Nephron progenitor cell (in vitro differentiated cells): ENCODE data around the gene ADRB1.

Experiments
- DNase-seq: peaks from one replicate; pipeline ENCODE4 v3.0.0; 2021
- H3K27ac Mint-ChIP-seq: 2 replicates; pipeline ENCODE4 v1.8.0; 2021; ENCODE audit warnings: mild to moderate bottlenecking, moderate library complexity, mixed read lengths
- H3K27me3 Mint-ChIP-seq: 2 replicates; pipeline ENCODE4 v1.8.0; 2021; ENCODE audit warnings: mild to moderate bottlenecking, low read depth, mixed read lengths; ENCODE audit not compliant: poor library complexity
- H3K36me3 Mint-ChIP-seq: 2 replicates; pipeline ENCODE4 v1.8.0; 2021; ENCODE audit warnings: low read depth, mixed read lengths
- H3K4me1 Mint-ChIP-seq: 2 replicates; pipeline ENCODE4 v1.8.0; 2021; ENCODE audit warnings: mixed read lengths
- H3K4me3 Mint-ChIP-seq: 2 replicates; pipeline ENCODE4 v1.8.0; 2021; ENCODE audit warnings: mild to moderate bottlenecking, moderate library complexity, mixed read lengths
- H3K9me3 Mint-ChIP-seq: 2 replicates; pipeline ENCODE4 v1.8.0; 2021; ENCODE audit warnings: mild to moderate bottlenecking, moderate library complexity, mixed read lengths
- TF ChIP-seq, protein P1 (sequence below): fragments of 200-600 bp; sonication (generic); IDR thresholded peaks from 2 replicates; pipeline ENCODE4 v1.5.0; 2021; ENCODE audit warnings: antibody characterized with exemption

The ADRB1 gene

DNA sequence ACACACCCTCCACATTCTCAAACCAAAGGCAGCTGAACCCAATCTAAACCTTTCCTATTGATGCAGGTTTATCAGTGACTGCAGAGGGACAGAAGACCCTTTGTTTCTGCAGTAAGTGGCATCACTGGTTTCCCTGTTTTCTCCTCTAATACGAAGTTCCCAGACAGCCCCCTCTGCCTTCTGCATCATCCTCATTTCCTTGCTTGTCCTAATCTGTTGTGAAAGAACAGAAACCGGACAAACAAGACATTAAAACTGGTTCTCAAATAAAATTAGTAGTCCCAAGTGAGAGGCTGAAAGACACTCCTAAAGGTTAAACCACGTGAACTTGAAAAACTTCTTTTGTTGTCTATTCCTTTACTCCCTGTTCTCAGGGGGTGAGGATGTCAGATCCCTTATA is 10.1 kb upstream of the ADRB1 start:
- Mint-ChIP-seq H3K4me1 (peaks cover 8% of the 10 kb centered on the region), H3K27me3 (peaks cover 17% of the 10 kb centered on the region), H3K4me3 (no peak overlapping the region), H3K36me3 (no peaks in the 10 kb centered on the region), H3K27ac (no peak overlapping the region), H3K9me3 (no peaks in the 10 kb centered on the region)
- no peak for DNase-seq
- TF ChIP-seq, protein P1, sequence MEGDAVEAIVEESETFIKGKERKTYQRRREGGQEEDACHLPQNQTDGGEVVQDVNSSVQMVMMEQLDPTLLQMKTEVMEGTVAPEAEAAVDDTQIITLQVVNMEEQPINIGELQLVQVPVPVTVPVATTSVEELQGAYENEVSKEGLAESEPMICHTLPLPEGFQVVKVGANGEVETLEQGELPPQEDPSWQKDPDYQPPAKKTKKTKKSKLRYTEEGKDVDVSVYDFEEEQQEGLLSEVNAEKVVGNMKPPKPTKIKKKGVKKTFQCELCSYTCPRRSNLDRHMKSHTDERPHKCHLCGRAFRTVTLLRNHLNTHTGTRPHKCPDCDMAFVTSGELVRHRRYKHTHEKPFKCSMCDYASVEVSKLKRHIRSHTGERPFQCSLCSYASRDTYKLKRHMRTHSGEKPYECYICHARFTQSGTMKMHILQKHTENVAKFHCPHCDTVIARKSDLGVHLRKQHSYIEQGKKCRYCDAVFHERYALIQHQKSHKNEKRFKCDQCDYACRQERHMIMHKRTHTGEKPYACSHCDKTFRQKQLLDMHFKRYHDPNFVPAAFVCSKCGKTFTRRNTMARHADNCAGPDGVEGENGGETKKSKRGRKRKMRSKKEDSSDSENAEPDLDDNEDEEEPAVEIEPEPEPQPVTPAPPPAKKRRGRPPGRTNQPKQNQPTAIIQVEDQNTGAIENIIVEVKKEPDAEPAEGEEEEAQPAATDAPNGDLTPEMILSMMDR, result no peak

DNA sequence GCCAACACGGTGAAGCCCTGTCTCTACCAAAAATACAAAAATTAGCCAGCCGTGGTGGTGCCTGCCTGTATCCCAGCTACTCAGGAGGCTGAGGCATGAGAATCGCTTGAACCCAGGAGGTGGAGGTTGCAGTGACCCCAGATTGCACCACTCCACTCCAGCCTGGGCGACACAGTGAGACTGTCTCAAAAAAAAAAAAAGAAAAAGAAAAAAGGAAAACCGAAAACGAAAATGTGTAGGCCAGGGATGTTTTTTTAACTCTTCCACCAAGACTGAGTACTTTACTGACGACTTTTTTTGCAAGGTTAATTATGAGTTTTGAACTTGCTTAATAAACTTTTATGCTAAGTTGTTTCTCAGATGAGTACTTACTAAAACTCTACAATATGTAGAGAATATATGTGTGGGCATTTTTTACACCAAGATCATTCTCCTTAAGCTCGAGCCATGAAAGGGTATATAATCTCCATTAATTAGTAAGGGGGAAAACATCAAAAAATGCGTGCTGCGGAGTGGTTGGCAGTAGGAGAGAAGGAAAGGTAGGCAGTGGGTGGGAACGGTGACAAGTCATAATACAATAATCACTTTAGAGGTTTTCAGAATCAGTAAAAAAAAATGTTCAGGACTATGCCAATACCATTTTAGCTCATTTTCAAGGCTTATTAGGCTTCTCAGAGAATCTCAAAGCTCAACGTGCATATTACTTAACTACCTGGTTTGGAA is 8.6 kb upstream of the ADRB1 start:
- Mint-ChIP-seq H3K27ac (no peak overlapping the region), H3K36me3 (no peaks in the 10 kb centered on the region), H3K4me3 (no peak overlapping the region), H3K27me3 (peaks cover 18% of the 10 kb centered on the region), H3K9me3 (no peaks in the 10 kb centered on the region), H3K4me1 (peaks cover 11% of the 10 kb centered on the region)
- TF ChIP-seq, protein P1, result no peak
- DNase-seq, result no peak

DNA sequence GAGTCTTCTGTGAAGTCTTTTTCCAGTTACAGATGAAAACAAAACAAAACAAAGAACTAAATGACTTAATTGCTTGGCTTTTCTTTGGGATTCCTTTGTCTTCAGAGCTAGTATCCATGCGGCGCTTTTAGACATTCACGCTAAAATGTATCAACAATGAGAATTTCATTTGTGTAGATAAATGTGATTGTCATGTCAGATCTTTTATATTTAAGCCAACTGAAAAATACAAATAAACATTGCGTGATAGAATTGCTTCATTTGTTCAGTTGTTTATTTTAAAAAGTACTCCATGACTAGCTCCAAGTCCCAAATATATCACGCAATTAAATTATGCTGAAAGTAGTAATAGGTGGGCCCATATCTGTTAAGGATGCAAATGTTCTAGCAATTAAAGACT is 7.9 kb upstream of the ADRB1 start:
- H3K27me3 Mint-ChIP-seq, result peaks cover 25% of the 10 kb centered on the region

DNA sequence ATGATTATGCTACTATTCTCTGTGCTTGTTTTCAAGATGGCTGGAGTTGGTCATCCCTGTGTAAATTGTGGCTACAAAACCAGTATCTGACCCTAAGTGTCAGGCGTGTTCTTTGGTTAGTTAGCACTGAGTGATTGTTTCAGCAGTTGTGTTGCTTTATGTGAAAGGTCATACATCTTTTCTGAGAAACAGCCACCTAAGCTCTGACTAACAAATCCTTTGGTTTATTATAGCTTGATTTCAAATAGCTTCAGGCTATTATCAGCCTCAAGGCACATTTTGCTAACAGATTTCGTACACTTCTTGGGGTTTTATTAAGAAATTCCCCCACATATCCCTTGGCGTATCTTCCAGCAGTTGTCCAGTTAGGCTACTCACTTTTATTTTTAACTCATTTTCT is 4.8 kb upstream of the ADRB1 start:
- H3K27me3 Mint-ChIP-seq, result peaks cover 50% of the 10 kb centered on the region
- H3K36me3 Mint-ChIP-seq, result no peaks in the 10 kb centered on the region
- no peak overlapping the region for H3K4me3 Mint-ChIP-seq
- H3K4me1 Mint-ChIP-seq, result peaks cover 13% of the 10 kb centered on the region
- no peak overlapping the region for H3K27ac Mint-ChIP-seq
- TF ChIP-seq, protein P1, result no peak
- peaks cover 3% of the 10 kb centered on the region for H3K9me3 Mint-ChIP-seq
- no peak for DNase-seq

More for the DNA sequence above, 7.9 kb upstream of the ADRB1 start:
- peaks cover 11% of the 10 kb centered on the region for H3K4me1 Mint-ChIP-seq
- no peak for DNase-seq
- H3K9me3 Mint-ChIP-seq, result no peaks in the 10 kb centered on the region
- no peak overlapping the region for H3K27ac Mint-ChIP-seq
- no peak overlapping the region for H3K4me3 Mint-ChIP-seq
- TF ChIP-seq, protein P1, result no peak
- H3K36me3 Mint-ChIP-seq, result no peaks in the 10 kb centered on the region

DNA sequence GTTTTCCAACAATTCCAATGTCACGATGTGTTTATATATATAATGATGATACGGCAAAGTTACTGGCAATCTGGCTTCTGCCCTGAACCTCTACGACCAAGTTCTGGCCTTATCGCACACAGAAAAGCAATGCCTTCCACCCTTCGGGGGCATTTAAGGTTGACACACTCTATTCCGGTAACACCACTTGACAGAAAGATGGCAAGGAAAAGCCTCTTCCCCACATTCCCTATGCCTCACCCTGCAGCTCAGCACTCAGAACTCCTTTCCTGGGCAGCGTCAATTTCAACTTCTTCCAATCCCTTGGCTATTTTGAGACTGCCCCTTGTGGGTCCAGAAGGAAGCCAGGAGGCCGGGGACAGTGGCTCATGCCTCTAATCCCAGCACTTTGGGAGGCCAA is 2.5 kb upstream of the ADRB1 start:
- H3K36me3 Mint-ChIP-seq, result no peaks in the 10 kb centered on the region
- no peak for DNase-seq
- H3K27me3 Mint-ChIP-seq, result peaks cover 66% of the 10 kb centered on the region
- peaks cover 3% of the 10 kb centered on the region for H3K9me3 Mint-ChIP-seq
- H3K4me1 Mint-ChIP-seq, result peaks cover 26% of the 10 kb centered on the region
- TF ChIP-seq, protein P1, result no peak
- H3K27ac Mint-ChIP-seq, result no peak overlapping the region
- H3K4me3 Mint-ChIP-seq, result no peak overlapping the region

DNA sequence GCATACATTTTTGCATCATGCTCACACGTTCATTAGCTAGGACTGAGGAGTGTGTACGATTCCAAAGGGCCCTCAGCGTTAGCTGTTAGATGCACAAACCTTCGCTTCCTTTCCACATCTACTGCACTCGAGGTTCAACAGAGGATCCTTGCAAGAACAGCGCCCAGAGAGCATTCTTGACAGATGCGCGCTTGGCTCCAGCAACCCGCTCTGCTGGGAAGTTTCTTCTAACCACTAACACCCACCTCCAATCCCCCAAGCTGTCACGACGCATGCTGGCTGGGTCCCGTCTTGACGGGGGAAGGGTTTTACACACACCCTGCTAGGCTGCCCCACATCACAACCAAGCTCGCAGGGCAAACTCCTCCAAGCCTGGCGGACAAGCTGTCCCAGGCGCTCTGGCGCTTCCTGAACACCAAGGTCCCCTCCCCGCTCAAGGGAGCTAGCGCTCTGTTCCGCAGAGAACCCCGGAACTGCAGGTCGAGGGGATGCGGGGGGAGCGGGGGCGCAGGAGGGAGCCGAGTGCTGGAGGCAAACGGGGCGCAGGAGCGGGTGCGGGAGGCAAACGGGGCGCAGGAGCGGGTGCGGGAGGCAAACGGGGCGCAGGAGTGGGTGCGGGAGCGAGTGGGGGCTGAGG is 653 bp upstream of the ADRB1 start:
- TF ChIP-seq, protein P1, result no peak
- peak overlapping the region; percentile 79 for H3K4me3 Mint-ChIP-seq
- peak; percentile 51 for DNase-seq
- H3K27me3 Mint-ChIP-seq, result peaks cover 84% of the 10 kb centered on the region
- H3K27ac Mint-ChIP-seq, result no peak overlapping the region
- H3K4me1 Mint-ChIP-seq, result peaks cover 27% of the 10 kb centered on the region
- peaks cover 3% of the 10 kb centered on the region for H3K9me3 Mint-ChIP-seq
- no peaks in the 10 kb centered on the region for H3K36me3 Mint-ChIP-seq
